ENCODE results near the gene ATP10D. TPM values are rescaled to one million over a fixed set of nuclear protein-coding genes. Genes with fewer than 3 reads are reported as not detected.

The ATP10D gene
- total RNA-seq, 1 experiment from 2014 or later, result 16.2 TPM

GRCh38 chr4:47499700-47500099 lies 14.6 kb downstream of the ATP10D start:
- H3K36me3 Mint-ChIP-seq (ENCODE audit: insufficient read depth, unreplicated experiment), result no peaks in the 10 kb centered on the region
- no peaks in the 10 kb centered on the region for H3K4me1 Mint-ChIP-seq (ENCODE audit: insufficient read depth, unreplicated experiment)
- CTCF ChIA-PET, result interaction anchor here (1.1 kb wide), 1 partner anchor 109 kb away, joined by 3 read pairs; no protein-coding TSS in a partner anchor
- DNase-seq (ENCODE audit: unreplicated experiment), result no peak
- no TSS peak for BruUV-seq (replicated peaks)
- H3K27ac Mint-ChIP-seq (ENCODE audit: low read depth, unreplicated experiment), result no peak overlapping the region
- no peak overlapping the region for H3K4me3 Mint-ChIP-seq (ENCODE audit: unreplicated experiment)
- intact Hi-C loops (cut with micrococcal nuclease), result no loop called here
- POLR2A ChIA-PET, result interaction anchor here (0.7 kb wide), 1 partner anchor 10 kb away, joined by 3 read pairs; no protein-coding TSS in a partner anchor
- no peaks in the 10 kb centered on the region for H3K27me3 Mint-ChIP-seq (ENCODE audit: insufficient read depth, unreplicated experiment)
- H3K9me3 Mint-ChIP-seq (ENCODE audit: unreplicated experiment), result no peaks in the 10 kb centered on the region
- TF ChIP-seq CTCF (IDR thresholded peaks at IDR 0.05; ENCODE audit: unreplicated experiment), result no peak

GRCh38 chr4:47500776-47501175 lies 15.7 kb downstream of the ATP10D start:
- CTCF ChIA-PET, result interaction anchor here (0.6 to 1.1 kb wide), 2 partner anchors 108 to 125 kb away, joined by 3 read pairs; no protein-coding TSS in a partner anchor

GRCh38 chr4:47505147-47505546 lies 20.1 kb downstream of the ATP10D start:
- no peak for DNase-seq (ENCODE audit: unreplicated experiment)
- H3K4me3 Mint-ChIP-seq (ENCODE audit: unreplicated experiment), result no peak overlapping the region
- no TSS peak for BruUV-seq (replicated peaks)
- H3K36me3 Mint-ChIP-seq (ENCODE audit: insufficient read depth, unreplicated experiment), result no peaks in the 10 kb centered on the region
- H3K9me3 Mint-ChIP-seq (ENCODE audit: unreplicated experiment), result no peaks in the 10 kb centered on the region
- H3K4me1 Mint-ChIP-seq (ENCODE audit: insufficient read depth, unreplicated experiment), result no peaks in the 10 kb centered on the region
- POLR2A ChIA-PET, result no interaction called here
- intact Hi-C loops (cut with micrococcal nuclease), result no loop called here
- TF ChIP-seq CTCF (IDR thresholded peaks at IDR 0.05; ENCODE audit: unreplicated experiment), result no peak
- no peaks in the 10 kb centered on the region for H3K27me3 Mint-ChIP-seq (ENCODE audit: insufficient read depth, unreplicated experiment)
- CTCF ChIA-PET, result no interaction called here
- no peak overlapping the region for H3K27ac Mint-ChIP-seq (ENCODE audit: low read depth, unreplicated experiment)

More at GRCh38 chr4:47500776-47501175, 15.7 kb downstream of the ATP10D start:
- no peak overlapping the region for H3K27ac Mint-ChIP-seq (ENCODE audit: low read depth, unreplicated experiment)
- H3K36me3 Mint-ChIP-seq (ENCODE audit: insufficient read depth, unreplicated experiment), result no peaks in the 10 kb centered on the region
- H3K9me3 Mint-ChIP-seq (ENCODE audit: unreplicated experiment), result no peaks in the 10 kb centered on the region
- H3K4me1 Mint-ChIP-seq (ENCODE audit: insufficient read depth, unreplicated experiment), result no peaks in the 10 kb centered on the region
- no peaks in the 10 kb centered on the region for H3K27me3 Mint-ChIP-seq (ENCODE audit: insufficient read depth, unreplicated experiment)
- BruUV-seq (replicated peaks), result no TSS peak
- no peak for DNase-seq (ENCODE audit: unreplicated experiment)
- no peak for TF ChIP-seq CTCF (IDR thresholded peaks at IDR 0.05; ENCODE audit: unreplicated experiment)
- no peak overlapping the region for H3K4me3 Mint-ChIP-seq (ENCODE audit: unreplicated experiment)
- POLR2A ChIA-PET, result interaction anchor here (1.2 kb wide), 1 partner anchor 16 kb away, joined by 5 read pairs; the partner anchor contains the start of gene ATP10D
- intact Hi-C loops (cut with micrococcal nuclease), result no loop called here

- no peak overlapping the region for H3K27ac Mint-ChIP-seq (ENCODE audit: low read depth, unreplicated experiment)
- intact Hi-C loops (cut with micrococcal nuclease), result no loop called here
These were observed 20.6 kb downstream of the ATP10D start for GRCh38 chr4:47505666-47506065.

More at GRCh38 chr4:47505666-47506065, 20.6 kb downstream of the ATP10D start:
- BruUV-seq (replicated peaks), result no TSS peak
- ChIA-PET CTCF (no interaction called here), POLR2A (no interaction called here)
- no peaks in the 10 kb centered on the region for H3K36me3 Mint-ChIP-seq (ENCODE audit: insufficient read depth, unreplicated experiment)
- H3K27me3 Mint-ChIP-seq (ENCODE audit: insufficient read depth, unreplicated experiment), result no peaks in the 10 kb centered on the region
- no peak overlapping the region for H3K4me3 Mint-ChIP-seq (ENCODE audit: unreplicated experiment)
- no peaks in the 10 kb centered on the region for H3K9me3 Mint-ChIP-seq (ENCODE audit: unreplicated experiment)
- DNase-seq (ENCODE audit: unreplicated experiment), result no peak
- H3K4me1 Mint-ChIP-seq (ENCODE audit: insufficient read depth, unreplicated experiment), result peaks cover 5% of the 10 kb centered on the region
- TF ChIP-seq CTCF (IDR thresholded peaks at IDR 0.05; ENCODE audit: unreplicated experiment), result no peak
